LNCaP clone FGC (cell line): ENCODE data around the gene TPM1.

ENCODE experiments used
- DNase-seq: peaks from one replicate; pipeline ENCODE4 v3.0.0-alpha.2; 2011; ENCODE audit warnings: low read depth
- H3K4me3 ChIP-seq: 2 replicates; pipeline ENCODE4 v1.5.1; 2011; ENCODE audit warnings: mild to moderate bottlenecking, low read depth, low read length, control low read depth
- TF ChIP-seq, protein P1 (sequence below): IDR thresholded peaks from 2 replicates; pipeline ENCODE4 v1.5.1; 2012; ENCODE audit warnings: mild to moderate bottlenecking; ENCODE audit not compliant: control insufficient read depth, insufficient read depth; ENCODE audit errors: extremely low read depth

The TPM1 gene

DNA sequence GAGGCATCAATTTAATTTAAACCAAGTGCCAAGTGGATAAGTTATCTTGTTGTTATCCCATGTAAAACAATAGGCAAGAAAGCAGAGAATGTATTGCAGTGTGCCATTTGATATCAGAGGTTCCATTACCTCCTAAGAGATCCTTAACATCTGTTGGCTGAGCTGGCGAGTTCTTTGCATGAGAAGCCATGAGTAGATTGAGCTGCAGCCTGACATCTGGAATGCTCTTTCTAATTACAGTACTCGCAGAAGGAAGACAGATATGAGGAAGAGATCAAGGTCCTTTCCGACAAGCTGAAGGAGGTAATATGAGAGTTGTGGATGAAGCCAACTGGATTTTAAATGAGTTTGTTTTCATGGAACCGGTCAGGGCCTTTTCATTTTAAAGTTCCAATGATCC, 19.4 kb downstream of the TPM1 start:
- TF ChIP-seq, protein P1, sequence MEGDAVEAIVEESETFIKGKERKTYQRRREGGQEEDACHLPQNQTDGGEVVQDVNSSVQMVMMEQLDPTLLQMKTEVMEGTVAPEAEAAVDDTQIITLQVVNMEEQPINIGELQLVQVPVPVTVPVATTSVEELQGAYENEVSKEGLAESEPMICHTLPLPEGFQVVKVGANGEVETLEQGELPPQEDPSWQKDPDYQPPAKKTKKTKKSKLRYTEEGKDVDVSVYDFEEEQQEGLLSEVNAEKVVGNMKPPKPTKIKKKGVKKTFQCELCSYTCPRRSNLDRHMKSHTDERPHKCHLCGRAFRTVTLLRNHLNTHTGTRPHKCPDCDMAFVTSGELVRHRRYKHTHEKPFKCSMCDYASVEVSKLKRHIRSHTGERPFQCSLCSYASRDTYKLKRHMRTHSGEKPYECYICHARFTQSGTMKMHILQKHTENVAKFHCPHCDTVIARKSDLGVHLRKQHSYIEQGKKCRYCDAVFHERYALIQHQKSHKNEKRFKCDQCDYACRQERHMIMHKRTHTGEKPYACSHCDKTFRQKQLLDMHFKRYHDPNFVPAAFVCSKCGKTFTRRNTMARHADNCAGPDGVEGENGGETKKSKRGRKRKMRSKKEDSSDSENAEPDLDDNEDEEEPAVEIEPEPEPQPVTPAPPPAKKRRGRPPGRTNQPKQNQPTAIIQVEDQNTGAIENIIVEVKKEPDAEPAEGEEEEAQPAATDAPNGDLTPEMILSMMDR, result no peak
- H3K4me3 ChIP-seq, result no peak overlapping the region
- no peak for DNase-seq

DNA sequence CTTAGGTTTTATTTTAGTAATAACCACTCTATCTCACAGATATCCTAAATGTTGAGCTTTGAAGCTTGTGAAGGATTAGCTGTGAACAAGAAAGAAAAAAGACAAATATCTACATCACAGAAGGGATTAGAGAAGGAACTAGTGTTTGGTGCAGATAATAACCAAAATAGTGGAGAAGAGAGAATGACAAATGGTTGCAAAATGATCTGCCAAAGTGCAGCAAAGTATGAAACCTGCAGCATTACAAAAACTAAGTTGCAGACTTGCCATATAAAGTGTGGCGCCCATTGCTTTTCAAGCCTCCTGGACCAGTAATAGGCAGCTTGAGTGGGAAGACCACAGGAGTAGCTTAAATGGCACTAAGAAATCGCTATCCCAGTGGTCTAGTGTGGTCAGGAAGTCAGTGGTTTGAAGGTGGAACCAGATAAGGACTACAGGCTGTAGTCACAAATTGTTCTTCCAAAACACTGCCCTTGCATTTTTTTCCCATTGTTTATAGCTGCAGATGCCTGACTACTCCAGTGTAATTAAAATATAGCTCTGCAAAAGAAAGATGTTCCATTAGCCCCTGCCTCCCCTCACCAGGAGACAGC, 20.7 kb downstream of the TPM1 start:
- no peak overlapping the region for H3K4me3 ChIP-seq
- TF ChIP-seq, protein P1, result no peak
- DNase-seq, result no peak

DNA sequence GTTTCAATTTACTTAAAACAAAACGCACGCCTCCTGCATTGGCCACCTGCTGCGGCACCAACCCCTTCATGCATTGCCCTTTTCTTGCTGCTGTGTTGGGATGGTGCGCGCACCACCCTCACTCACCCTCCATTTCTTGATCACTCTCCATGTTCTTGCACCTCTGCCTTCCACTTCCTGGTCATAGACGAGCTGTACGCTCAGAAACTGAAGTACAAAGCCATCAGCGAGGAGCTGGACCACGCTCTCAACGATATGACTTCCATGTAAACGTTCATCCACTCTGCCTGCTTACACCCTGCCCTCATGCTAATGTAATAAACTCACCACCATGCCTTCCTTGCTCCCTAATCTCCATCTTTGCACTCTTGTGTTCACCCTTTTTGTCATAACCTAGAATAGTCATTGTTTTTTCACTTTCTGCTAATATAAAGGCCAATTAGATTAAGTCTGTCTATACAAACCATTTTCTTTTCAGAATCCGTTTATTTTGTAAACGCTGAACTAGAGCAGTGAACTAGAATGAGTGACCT, 21.4 kb downstream of the TPM1 start:
- TF ChIP-seq, protein P1, result no peak
- H3K4me3 ChIP-seq, result no peak overlapping the region
- DNase-seq, result no peak

DNA sequence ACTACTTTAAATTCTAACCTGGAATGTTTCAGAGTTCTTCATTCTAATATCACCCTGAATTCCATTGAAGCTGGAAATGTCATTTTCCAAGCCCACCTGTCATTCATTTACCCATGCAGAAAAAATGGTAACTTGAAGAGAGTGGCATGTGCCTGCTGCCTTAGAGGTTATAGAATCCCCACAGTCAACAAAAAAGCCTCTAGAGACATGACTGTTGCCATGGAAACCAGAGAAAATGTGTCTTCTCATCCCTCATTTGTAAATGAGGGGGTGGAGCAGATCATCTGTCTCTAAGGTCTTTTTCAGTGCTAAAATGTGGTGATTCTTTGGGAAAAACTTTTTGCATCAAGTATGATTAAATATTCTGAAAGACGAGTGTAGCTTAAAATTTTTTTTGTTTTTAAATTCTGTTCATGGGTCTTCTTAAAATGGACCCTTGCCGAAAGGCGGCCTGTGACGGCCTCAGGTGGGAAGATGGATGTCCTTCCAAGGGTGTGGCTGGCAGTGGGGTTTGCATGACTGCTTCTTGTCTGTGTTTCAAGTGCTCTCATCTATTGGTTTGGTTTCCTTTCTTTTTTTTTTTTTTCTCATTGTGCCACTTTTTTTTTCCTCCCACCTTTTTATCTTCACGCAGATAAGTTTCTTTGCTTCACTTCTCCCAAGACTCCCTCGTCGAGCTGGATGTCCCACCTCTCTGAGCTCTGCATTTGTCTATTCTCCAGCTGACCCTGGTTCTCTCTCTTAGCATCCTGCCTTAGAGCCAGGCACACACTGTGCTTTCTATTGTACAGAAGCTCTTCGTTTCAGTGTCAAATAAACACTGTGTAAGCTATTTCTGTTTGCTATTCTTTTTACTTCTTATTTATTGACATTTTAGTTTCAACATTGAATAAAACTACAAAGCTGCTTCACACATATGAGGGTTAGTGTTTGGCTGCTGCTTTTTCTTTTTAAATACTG, 23.0 kb downstream of the TPM1 start:
- H3K4me3 ChIP-seq, result no peak overlapping the region
- TF ChIP-seq, protein P1, result no peak
- no peak for DNase-seq

DNA sequence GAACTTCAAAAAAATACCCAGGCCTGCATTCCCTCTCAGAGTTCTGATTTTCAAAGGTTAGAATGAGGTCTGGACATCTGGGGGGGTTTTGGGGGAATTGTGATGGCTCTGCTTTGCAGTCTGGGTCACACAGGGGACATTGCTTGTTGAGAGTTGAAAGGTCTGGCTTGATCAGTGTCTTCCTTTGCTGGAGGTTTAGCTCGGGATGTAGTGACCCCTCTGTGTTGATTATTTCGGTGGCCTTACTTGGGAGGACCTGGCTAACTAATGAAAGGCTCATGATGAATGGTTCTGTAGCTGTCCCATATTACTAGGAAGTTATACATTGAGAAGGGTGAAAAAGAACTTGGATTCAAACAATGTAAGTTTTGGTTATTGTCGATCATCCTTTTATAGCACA, 23.7 kb downstream of the TPM1 start:
- DNase-seq, result no peak
- TF ChIP-seq, protein P1, result no peak
- no peak overlapping the region for H3K4me3 ChIP-seq

DNA sequence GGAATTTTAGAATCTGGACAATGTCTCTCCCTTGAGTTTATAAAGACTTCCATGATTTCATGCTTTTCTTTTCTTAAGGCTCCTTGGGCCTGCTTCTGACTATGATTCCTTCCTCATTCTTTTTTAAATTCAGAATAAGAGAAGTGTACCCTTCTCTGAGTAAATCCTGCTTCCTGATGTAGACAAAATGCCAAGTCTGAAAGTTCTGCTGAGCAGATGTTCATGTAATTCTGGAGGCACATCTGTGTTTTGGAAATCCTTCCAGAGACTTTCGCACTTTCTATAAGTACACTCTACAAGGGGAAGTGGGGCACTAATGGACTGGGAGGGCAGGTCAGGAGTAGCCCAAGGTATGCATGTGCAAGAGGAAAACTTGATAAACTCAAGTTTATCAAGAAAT, 24.8 kb downstream of the TPM1 start:
- H3K4me3 ChIP-seq, result no peak overlapping the region
- TF ChIP-seq, protein P1, result no peak
- no peak for DNase-seq
